Fibroblast of lung (primary cell): Measurements from ENCODE around the gene CCDC190. TPM values are rescaled to one million over a fixed set of nuclear protein-coding genes. Genes with fewer than 3 reads are reported as not detected.

Source experiments
- DNase-seq, 2 donors: peaks; one replicate each; pipeline versions ENCODE4 v3.0.0 to v3.0.0-alpha.2; 2010; ENCODE audit warnings: low read depth in 2 of 2
- H2AFZ ChIP-seq: 2 replicates; pipeline ENCODE4 v1.5.1; 2012; ENCODE audit warnings: low read length, control low read depth, inconsistent platforms
- H3K27ac ChIP-seq: 2 replicates; pipeline ENCODE4 v1.5.1; 2011; ENCODE audit warnings: low read length, control low read depth; ENCODE audit not compliant: insufficient read depth
- H3K27me3 ChIP-seq: 2 replicates; pipeline ENCODE4 v1.5.1; 2011; ENCODE audit warnings: mild to moderate bottlenecking, low read length; ENCODE audit not compliant: control insufficient read depth, insufficient read depth
- H3K36me3 ChIP-seq: 2 replicates; pipeline ENCODE4 v1.5.1; 2011; ENCODE audit warnings: low read length; ENCODE audit not compliant: control insufficient read depth, insufficient read depth
- H3K4me1 ChIP-seq: 2 replicates; pipeline ENCODE4 v1.5.1; 2011; ENCODE audit warnings: low read length; ENCODE audit not compliant: control insufficient read depth, insufficient read depth; ENCODE audit errors: extremely low read depth
- H3K4me2 ChIP-seq: 2 replicates; pipeline ENCODE4 v1.5.1; 2011; ENCODE audit warnings: low read length, control low read depth; ENCODE audit not compliant: insufficient read depth; ENCODE audit errors: extremely low read depth
- H3K4me3 ChIP-seq, 4 experiments: fragments of 200-600 bp in 1 of 4; sonication (generic) in 1 of 4; replicated peaks in 1 of 4; 2 replicates each; pipeline ENCODE4 v1.5.1; 2011 to 2016; ENCODE audit warnings: low read length in 4 of 4, low read depth in 3 of 4, mild to moderate bottlenecking in 3 of 4, control low read depth in 2 of 4, inconsistent platforms in 1 of 4, mixed read lengths in 1 of 4; ENCODE audit not compliant: insufficient read depth in 1 of 4; ENCODE audit errors: control extremely low read depth in 1 of 4
- H3K79me2 ChIP-seq: 2 replicates; pipeline ENCODE4 v1.5.1; 2012; ENCODE audit warnings: mild to moderate bottlenecking, low read length, inconsistent platforms; ENCODE audit not compliant: control insufficient read depth, insufficient read depth
- H3K9ac ChIP-seq: 2 replicates; pipeline ENCODE4 v1.5.1; 2011; ENCODE audit warnings: mild to moderate bottlenecking, low read length, control low read depth; ENCODE audit not compliant: insufficient read depth
- H3K9me3 ChIP-seq: 2 replicates; pipeline ENCODE4 v1.5.1; 2012; ENCODE audit warnings: low read depth, low read length; ENCODE audit not compliant: control insufficient read depth, insufficient read depth
- H4K20me1 ChIP-seq: 2 replicates; pipeline ENCODE4 v1.5.1; 2011; ENCODE audit warnings: low read length; ENCODE audit not compliant: control insufficient read depth, insufficient read depth; ENCODE audit errors: extremely low read depth
- CTCF ChIP-seq, 2 donors: IDR thresholded peaks in 1 of 2; conservative IDR thresholded peaks in 1 of 2; 1 replicate in 1 of 2; 2 replicates in 1 of 2; pipeline ENCODE4 v1.5.1; 2011 to 2012; ENCODE audit warnings: low read length in 2 of 2, control low read depth in 1 of 2, inconsistent platforms in 1 of 2, low read depth in 1 of 2, mild to moderate bottlenecking in 1 of 2
- EZH2 ChIP-seq: IDR thresholded peaks from 2 replicates; pipeline ENCODE4 v1.5.1; 2012; ENCODE audit warnings: low read length, control low read depth, mild to moderate bottlenecking; ENCODE audit errors: missing control alignments
- polyA plus RNA-seq, 2 donors: library from polyadenylated mRNA; depleted of rRNA in 1 of 2; stranded (reverse) in 1 of 2; unstranded in 1 of 2; fragments of >200 nt; gene quantifications; 2 replicates each; pipeline ENCODE4 v1.2.1, GENCODE V29; 2011 to 2012; ENCODE audit warnings: missing spikeins in 1 of 2
- total RNA-seq: library from RNA; depleted of rRNA; stranded (reverse); fragments of >200 nt; gene quantifications from 2 replicates; pipeline ENCODE4 v1.2.1, GENCODE V29; 2014

The CCDC190 gene
- total and polyA plus RNA-seq, 2 donors (not counting 1 experiment from before 2014, with no cell fraction given), result 0.36 TPM; not detected in 1

- H3K4me1 ChIP-seq, result no peaks in the 10 kb centered on the region
- no peak overlapping the region for H3K4me2 ChIP-seq
- H2AFZ ChIP-seq, result no peak overlapping the region
- TF ChIP-seq EZH2, result no peak
- no peak for TF ChIP-seq CTCF (conservative IDR thresholded peaks at IDR 0.05 in 1 of 2, IDR thresholded peaks at IDR 0.05 in 1 of 2; ENCODE audit: low read depth in 1 of 2, low read length in 2 of 2)
- no peaks in the 10 kb centered on the region for H3K79me2 ChIP-seq
- no peaks in the 10 kb centered on the region for H3K9me3 ChIP-seq
- no peaks in the 10 kb centered on the region for H3K36me3 ChIP-seq
- H3K27me3 ChIP-seq, result no peaks in the 10 kb centered on the region
- no peaks in the 10 kb centered on the region for H4K20me1 ChIP-seq
- no peak for DNase-seq
- no peak overlapping the region for H3K27ac ChIP-seq
- H3K4me3 ChIP-seq, result no peak overlapping the region
- H3K9ac ChIP-seq, result no peak overlapping the region
Observed at GRCh38 chr1:162840250-162840839, 20.6 kb downstream of the CCDC190 start.

GRCh38 chr1:162838863-162839262 is 22.1 kb downstream of the CCDC190 start:
- Histone ChIP-seq H3K4me1 (no peaks in the 10 kb centered on the region), H4K20me1 (no peaks in the 10 kb centered on the region), H3K27me3 (no peaks in the 10 kb centered on the region), H3K36me3 (no peaks in the 10 kb centered on the region), H3K9ac (no peak overlapping the region), H3K4me3 (no peak overlapping the region), H2AFZ (no peak overlapping the region), H3K9me3 (no peaks in the 10 kb centered on the region), H3K27ac (no peak overlapping the region), H3K4me2 (no peak overlapping the region), H3K79me2 (no peaks in the 10 kb centered on the region)
- DNase-seq, result no peak
- TF ChIP-seq CTCF (conservative IDR thresholded peaks at IDR 0.05 in 1 of 2, IDR thresholded peaks at IDR 0.05 in 1 of 2; ENCODE audit: low read depth in 1 of 2, low read length in 2 of 2), result no peak
- no peak for TF ChIP-seq EZH2

GRCh38 chr1:162835157-162835899 is 25.6 kb downstream of the CCDC190 start:
- Histone ChIP-seq H4K20me1 (no peaks in the 10 kb centered on the region), H3K4me1 (no peaks in the 10 kb centered on the region), H3K27ac (no peak overlapping the region), H3K9ac (no peak overlapping the region), H3K36me3 (no peaks in the 10 kb centered on the region), H2AFZ (no peak overlapping the region), H3K4me2 (no peak overlapping the region), H3K4me3 (no peak overlapping the region), H3K79me2 (no peaks in the 10 kb centered on the region), H3K9me3 (no peaks in the 10 kb centered on the region), H3K27me3 (no peaks in the 10 kb centered on the region)
- peak in 1 of 2 donors; percentile 62 for DNase-seq
- TF ChIP-seq EZH2 (no peak), CTCF (conservative IDR thresholded peaks at IDR 0.05 in 1 of 2, IDR thresholded peaks at IDR 0.05 in 1 of 2; ENCODE audit: low read depth in 1 of 2, low read length in 2 of 2) (no peak)
